Endothelial cell of umbilical vein (primary cell): ENCODE data around the gene GRM2. TPM values are rescaled to one million over a fixed set of nuclear protein-coding genes. Genes with fewer than 3 reads are reported as not detected.

Source experiments
- BruUV-seq: library from RNA; stranded (reverse); fragments of 400-500 nt; replicated peaks from 2 replicates; lab custom pipeline; 2021; lab: Mats Ljungman, UMichigan
- CTCF ChIA-PET: fragments of 300-600, 350-600 bp; sonication (Branson Sonifier 250); formaldehyde crosslinking; loops from one replicate; lab custom pipeline; 2021; ENCODE audit warnings: antibody characterized with exemption, inconsistent platforms; lab: Charles Lee
- POLR2A ChIA-PET: fragments of 300-600, 350-600 bp; sonication (Branson Sonifier 250); formaldehyde crosslinking; loops from one replicate; lab custom pipeline; 2021; ENCODE audit warnings: antibody characterized with exemption, inconsistent platforms; lab: Charles Lee
- DNase-seq: peaks from one replicate; pipeline ENCODE4 v3.0.0-alpha.2; 2011; ENCODE audit warnings: low read depth, low spot score
- FAIRE-seq: peaks from 2 replicates; lab custom pipeline; 2011; peaks lifted over from hg19 to GRCh38; lab: Jason Lieb, UNC
- H2AFZ ChIP-seq: 2 replicates; pipeline ENCODE4 v1.6.0; 2012; ENCODE audit warnings: low read depth, low read length, control low read depth, inconsistent platforms
- H3K27ac ChIP-seq: 2 replicates; pipeline ENCODE4 v1.5.1; 2011; ENCODE audit warnings: low read depth, mild to moderate bottlenecking, control low read depth, low read length, moderate library complexity; ENCODE audit not compliant: insufficient read depth
- H3K27me3 ChIP-seq, 2 experiments: 2 replicates each; pipeline versions ENCODE4 v1.6.0 to v1.6.1; 2011; ENCODE audit warnings: low read length in 2 of 2, mixed read lengths in 1 of 2; ENCODE audit not compliant: control insufficient read depth in 2 of 2, insufficient read depth in 2 of 2
- H3K36me3 ChIP-seq, 2 experiments: 2 replicates in 1 of 2; 3 replicates in 1 of 2; pipeline ENCODE4 v1.5.1; 2011; ENCODE audit warnings: low read length in 2 of 2, mild to moderate bottlenecking in 1 of 2, moderate library complexity in 1 of 2; ENCODE audit not compliant: control insufficient read depth in 2 of 2, insufficient read depth in 2 of 2; ENCODE audit errors: extremely low read depth in 1 of 2
- H3K4me1 ChIP-seq: 3 replicates; pipeline ENCODE4 v1.5.1; 2011; ENCODE audit warnings: mild to moderate bottlenecking, low read length; ENCODE audit not compliant: control insufficient read depth, insufficient read depth; ENCODE audit errors: extremely low read depth
- H3K4me2 ChIP-seq: 2 replicates; pipeline ENCODE4 v1.6.1; 2011; ENCODE audit warnings: low read length, control low read depth, mixed read lengths; ENCODE audit not compliant: insufficient read depth
- H3K4me3 ChIP-seq, 3 experiments: fragments of 200-600 bp in 1 of 3; sonication (generic), shearing (Covaris generic) in 1 of 3; replicated peaks in 1 of 3; 2 replicates each; pipeline ENCODE4 v1.5.1; 2011 to 2016; ENCODE audit warnings: control low read depth in 3 of 3, low read length in 3 of 3, mild to moderate bottlenecking in 2 of 3, inconsistent platforms in 1 of 3, low read depth in 1 of 3, moderate library complexity in 1 of 3; ENCODE audit not compliant: insufficient read depth in 1 of 3
- H3K79me2 ChIP-seq: 2 replicates; pipeline ENCODE4 v1.6.0; 2012; ENCODE audit warnings: low read length, inconsistent platforms; ENCODE audit not compliant: control insufficient read depth, insufficient read depth
- H3K9ac ChIP-seq: replicated peaks from 2 replicates; pipeline ENCODE3; 2011; ENCODE audit warnings: low read length, control low read depth; ENCODE audit not compliant: insufficient read depth; ENCODE audit errors: extremely low read depth
- H3K9me1 ChIP-seq: replicated peaks from 3 replicates; pipeline ENCODE4 v1.6.0; 2011; ENCODE audit warnings: mild to moderate bottlenecking, low read length; ENCODE audit not compliant: control insufficient read depth, insufficient read depth; ENCODE audit errors: extremely low read depth
- H3K9me3 ChIP-seq: replicated peaks from 2 replicates; pipeline ENCODE4 v1.5.1; 2012; ENCODE audit warnings: low read length, inconsistent platforms; ENCODE audit not compliant: control insufficient read depth, insufficient read depth
- H4K20me1 ChIP-seq: replicated peaks from 2 replicates; pipeline ENCODE3; 2011; ENCODE audit warnings: mild to moderate bottlenecking, low read length; ENCODE audit not compliant: control insufficient read depth, insufficient read depth; ENCODE audit errors: extremely low read depth
- EZH2 ChIP-seq: IDR thresholded peaks from 2 replicates; pipeline ENCODE4 v1.6.1; 2012; ENCODE audit warnings: borderline replicate concordance, low read depth, mild to moderate bottlenecking, moderate library complexity, low read length, inconsistent platforms; ENCODE audit not compliant: severe bottlenecking
- FOS ChIP-seq: IDR thresholded peaks from 2 replicates; pipeline ENCODE4 v1.6.1; 2011; ENCODE audit warnings: mild to moderate bottlenecking, low read length, moderate library complexity, borderline replicate concordance; ENCODE audit not compliant: insufficient read depth
- GATA2 ChIP-seq: IDR thresholded peaks from 2 replicates; pipeline ENCODE4 v1.7.0; 2011; ENCODE audit warnings: low read depth, mild to moderate bottlenecking, moderate library complexity, mixed read lengths, low read length; ENCODE audit not compliant: insufficient read length, insufficient read depth
- JUN ChIP-seq: IDR thresholded peaks from 2 replicates; pipeline ENCODE4 v1.6.1; 2011; ENCODE audit warnings: borderline replicate concordance, low read depth; ENCODE audit not compliant: insufficient read length, insufficient read depth
- MYC ChIP-seq: IDR thresholded peaks from one replicate; pipeline ENCODE4 v1.6.1; 2011; ENCODE audit warnings: mild to moderate bottlenecking, low read depth, low read length
- POLR2A ChIP-seq: IDR thresholded peaks from 2 replicates; pipeline ENCODE4 v1.6.1; 2012; ENCODE audit warnings: low read depth, mild to moderate bottlenecking, control low read depth, low read length
- POLR2AphosphoS5 ChIP-seq: IDR thresholded peaks from 2 replicates; pipeline ENCODE4 v1.6.1; 2012; ENCODE audit warnings: low read depth, mild to moderate bottlenecking, control low read depth, low read length, moderate library complexity; ENCODE audit not compliant: insufficient read depth
- dilution Hi-C: fragments of 300-500 bp; cut with MboI; formaldehyde crosslinking; loops from one replicate; pipeline ENCODE4 v1.15.0; 2019; ENCODE audit warnings: low sequenced_read_pairs; ENCODE audit not compliant: extremely low pct_ligation_motif_present
- intact Hi-C: fragments of 100-400 bp; cut with micrococcal nuclease; formaldehyde crosslinking; loops from one replicate; pipeline ENCODE4 v1.10.0; 2022
- polyA plus RNA-seq, 4 experiments: library from polyadenylated mRNA; depleted of rRNA in 3 of 4; stranded (reverse) in 3 of 4; unstranded in 1 of 4; fragments of >200 nt; gene quantifications; 2 replicates each; pipeline versions ENCODE4 v1.2.1 to v1.2.3, GENCODE V29; 2011 to 2012; ENCODE audit warnings: missing spikeins in 1 of 4
- total RNA-seq: library from RNA; stranded (reverse); gene quantifications from 2 replicates; pipeline ENCODE4 v1.2.3, GENCODE V29; 2021
- TF ChIP-seq, protein P1 (sequence below), 2 donors: IDR thresholded peaks; 1 replicate in 1 of 2; 2 replicates in 1 of 2; pipeline ENCODE4 v1.5.1; 2011; ENCODE audit warnings: low read length in 2 of 2, mild to moderate bottlenecking in 2 of 2, moderate library complexity in 2 of 2, control low read depth in 1 of 2, inconsistent platforms in 1 of 2, low read depth in 1 of 2; ENCODE audit not compliant: insufficient read depth in 1 of 2; ENCODE audit errors: extremely low read depth in 1 of 2
- TF ChIP-seq, protein P2 (sequence below): IDR thresholded peaks from 2 replicates; pipeline ENCODE4 v1.6.1; 2011; ENCODE audit not compliant: insufficient read depth, insufficient read length

Gene GRM2
- total and polyA plus RNA-seq, 2 donors (not counting 3 experiments of a cell fraction or from before 2014, with no cell fraction given): 0.10 to 0.51 TPM

DNA sequence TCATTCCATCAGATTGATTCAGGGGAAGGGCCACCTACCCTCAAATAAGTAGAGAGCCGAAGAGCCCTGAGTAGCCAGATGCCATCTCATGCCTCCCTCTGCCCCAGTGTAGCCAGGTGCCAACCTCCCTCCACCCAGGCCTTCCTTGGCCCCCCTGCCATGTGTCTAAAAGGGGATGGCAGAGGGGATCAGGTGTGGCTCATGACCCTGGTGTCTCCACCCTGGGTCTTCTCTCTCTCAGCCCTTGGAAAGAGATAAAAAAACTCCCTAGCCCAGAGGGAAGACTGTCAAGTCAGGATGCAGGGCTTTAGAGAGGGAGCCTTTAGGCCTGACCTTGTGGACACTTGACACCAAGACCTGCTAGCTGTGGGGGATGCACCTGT lies 5.2 kb downstream of the GRM2 start:
- TF ChIP-seq JUN (no peak), MYC (no peak), EZH2 (no peak), POLR2AphosphoS5 (no peak), GATA2 (no peak), FOS (no peak), POLR2A (no peak)
- TF ChIP-seq, protein P1, sequence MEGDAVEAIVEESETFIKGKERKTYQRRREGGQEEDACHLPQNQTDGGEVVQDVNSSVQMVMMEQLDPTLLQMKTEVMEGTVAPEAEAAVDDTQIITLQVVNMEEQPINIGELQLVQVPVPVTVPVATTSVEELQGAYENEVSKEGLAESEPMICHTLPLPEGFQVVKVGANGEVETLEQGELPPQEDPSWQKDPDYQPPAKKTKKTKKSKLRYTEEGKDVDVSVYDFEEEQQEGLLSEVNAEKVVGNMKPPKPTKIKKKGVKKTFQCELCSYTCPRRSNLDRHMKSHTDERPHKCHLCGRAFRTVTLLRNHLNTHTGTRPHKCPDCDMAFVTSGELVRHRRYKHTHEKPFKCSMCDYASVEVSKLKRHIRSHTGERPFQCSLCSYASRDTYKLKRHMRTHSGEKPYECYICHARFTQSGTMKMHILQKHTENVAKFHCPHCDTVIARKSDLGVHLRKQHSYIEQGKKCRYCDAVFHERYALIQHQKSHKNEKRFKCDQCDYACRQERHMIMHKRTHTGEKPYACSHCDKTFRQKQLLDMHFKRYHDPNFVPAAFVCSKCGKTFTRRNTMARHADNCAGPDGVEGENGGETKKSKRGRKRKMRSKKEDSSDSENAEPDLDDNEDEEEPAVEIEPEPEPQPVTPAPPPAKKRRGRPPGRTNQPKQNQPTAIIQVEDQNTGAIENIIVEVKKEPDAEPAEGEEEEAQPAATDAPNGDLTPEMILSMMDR (IDR thresholded peaks at IDR 0.05; ENCODE audit: extremely low read depth in 1 of 2, insufficient read depth in 1 of 2, low read depth in 1 of 2, low read length in 2 of 2): no peak
- TF ChIP-seq, protein P2, sequence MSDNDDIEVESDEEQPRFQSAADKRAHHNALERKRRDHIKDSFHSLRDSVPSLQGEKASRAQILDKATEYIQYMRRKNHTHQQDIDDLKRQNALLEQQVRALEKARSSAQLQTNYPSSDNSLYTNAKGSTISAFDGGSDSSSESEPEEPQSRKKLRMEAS: no peak
- Histone ChIP-seq H3K9me1 (no peaks in the 10 kb centered on the region), H3K27me3 (peaks cover 2 to 10% of the 10 kb centered on the region in 2 experiments), H3K36me3 (no peaks in the 10 kb centered on the region), H3K4me1 (peaks cover 2% of the 10 kb centered on the region), H4K20me1 (no peaks in the 10 kb centered on the region), H2AFZ (no peak overlapping the region), H3K79me2 (no peaks in the 10 kb centered on the region), H3K9me3 (no peaks in the 10 kb centered on the region), H3K4me3 (no peak overlapping the region), H3K4me2 (no peak overlapping the region), H3K27ac (no peak overlapping the region), H3K9ac (no peak overlapping the region)
- FAIRE-seq (no peak), DNase-seq (no peak)
- ChIA-PET CTCF (no interaction called here), POLR2A (no interaction called here)
- intact Hi-C loops: no loop called here
- BruUV-seq: no TSS peak
- dilution Hi-C loops: no loop called here
